Esophagus (tissue), 2 donors: ENCODE results near the gene OVCA2. TPM values are rescaled to one million over a fixed set of nuclear protein-coding genes. Genes with fewer than 3 reads are reported as not detected.

Experiments used
- H3K27ac ChIP-seq, 2 donors: one replicate each; pipeline ENCODE4 v1.5.1; 2013; ENCODE audit warnings: low read depth in 2 of 2, mild to moderate bottlenecking in 2 of 2, inconsistent platforms in 1 of 2, low read length in 1 of 2, moderate library complexity in 1 of 2
- H3K27me3 ChIP-seq, 2 donors: one replicate each; pipeline ENCODE4 v1.6.1; 2013; ENCODE audit warnings: low read length in 2 of 2, control low read depth in 1 of 2, mild to moderate bottlenecking in 1 of 2; ENCODE audit not compliant: insufficient read depth in 2 of 2, control insufficient read depth in 1 of 2
- H3K36me3 ChIP-seq, 2 donors: one replicate each; pipeline ENCODE4 v1.6.1; 2013; ENCODE audit warnings: low read length in 1 of 2; ENCODE audit not compliant: control insufficient read depth in 2 of 2, insufficient read depth in 2 of 2
- H3K4me1 ChIP-seq, 2 donors: one replicate each; pipeline ENCODE4 v1.6.1; 2013; ENCODE audit warnings: low read length in 1 of 2; ENCODE audit not compliant: control insufficient read depth in 2 of 2, insufficient read depth in 2 of 2
- H3K4me3 ChIP-seq, 2 donors: one replicate each; pipeline ENCODE4 v1.5.1; 2013; ENCODE audit warnings: low read length in 2 of 2, mild to moderate bottlenecking in 2 of 2, low read depth in 1 of 2, moderate library complexity in 1 of 2
- H3K9me3 ChIP-seq, 2 donors: one replicate each; pipeline ENCODE4 v1.6.1; 2013; ENCODE audit warnings: mild to moderate bottlenecking in 2 of 2, low read depth in 1 of 2, low read length in 1 of 2, moderate library complexity in 1 of 2; ENCODE audit not compliant: control insufficient read depth in 2 of 2, insufficient read depth in 1 of 2
- WGBS, 2 donors: extraction: QIAGEN DNeasy Blood & Tissue Kit; methylation state at CpG; one replicate each; pipeline ENCODE4 v1.1.7; 2013; 5-methylcytosine and 5-hydroxymethylcytosine counted together
- polyA plus RNA-seq, 2 donors: library from polyadenylated mRNA; stranded (reverse); fragments of 200-250 nt; gene quantifications; one replicate each; pipeline ENCODE4 v1.2.3, GENCODE V29; 2013
- donor health status: healthy with polysubstance abuse.
- donor health status: Bipolar disorder and iron deficiency.

The OVCA2 gene
- polyA plus RNA-seq, 2 donors = 38.4 to 55.6 TPM

DNA sequence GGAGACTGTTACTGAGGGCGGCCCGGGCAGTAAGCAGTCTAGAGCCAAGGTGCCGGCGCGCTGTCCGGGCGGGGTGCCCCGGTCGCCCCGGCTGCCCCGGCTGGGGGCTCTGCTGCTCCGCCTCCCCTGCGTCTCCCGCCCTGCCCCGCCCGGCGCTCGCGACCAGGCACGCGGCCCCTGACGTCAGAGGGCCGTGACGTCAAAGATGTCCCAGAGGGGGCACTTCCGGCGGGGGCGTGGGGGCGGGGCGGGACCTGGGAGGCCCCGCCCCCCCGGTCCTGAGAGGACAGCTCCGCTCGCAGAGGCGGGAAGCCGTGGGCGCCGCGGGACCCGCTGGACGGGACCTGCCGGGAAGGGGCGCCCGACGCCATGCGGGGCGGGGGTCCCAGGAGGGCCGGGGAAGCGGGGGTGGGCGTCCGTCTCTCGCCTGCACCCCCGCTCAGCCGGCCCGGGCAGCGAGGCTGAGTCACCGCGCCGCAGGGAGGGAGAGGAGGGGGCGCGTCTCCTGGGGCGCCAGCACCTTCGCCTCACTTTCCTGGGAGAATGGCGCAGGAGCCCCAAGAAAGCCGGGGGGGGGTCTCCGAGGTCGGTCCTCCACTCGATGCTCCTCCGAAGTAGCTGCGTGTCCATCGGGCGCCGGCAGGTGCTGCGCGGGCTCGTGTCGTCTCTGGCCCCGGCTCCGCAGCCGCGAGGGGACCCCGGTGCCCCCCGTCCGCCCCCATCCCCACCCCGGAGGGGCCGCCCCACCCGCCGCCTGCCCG, 8.7 kb downstream of the OVCA2 start:
- 0 to 2% methylated on average over 56 to 88 of the region's 88 CpGs for WGBS, 2 donors
- H3K27me3 ChIP-seq = peaks cover 0 to 2% of the 10 kb centered on the region in 2 donors

DNA sequence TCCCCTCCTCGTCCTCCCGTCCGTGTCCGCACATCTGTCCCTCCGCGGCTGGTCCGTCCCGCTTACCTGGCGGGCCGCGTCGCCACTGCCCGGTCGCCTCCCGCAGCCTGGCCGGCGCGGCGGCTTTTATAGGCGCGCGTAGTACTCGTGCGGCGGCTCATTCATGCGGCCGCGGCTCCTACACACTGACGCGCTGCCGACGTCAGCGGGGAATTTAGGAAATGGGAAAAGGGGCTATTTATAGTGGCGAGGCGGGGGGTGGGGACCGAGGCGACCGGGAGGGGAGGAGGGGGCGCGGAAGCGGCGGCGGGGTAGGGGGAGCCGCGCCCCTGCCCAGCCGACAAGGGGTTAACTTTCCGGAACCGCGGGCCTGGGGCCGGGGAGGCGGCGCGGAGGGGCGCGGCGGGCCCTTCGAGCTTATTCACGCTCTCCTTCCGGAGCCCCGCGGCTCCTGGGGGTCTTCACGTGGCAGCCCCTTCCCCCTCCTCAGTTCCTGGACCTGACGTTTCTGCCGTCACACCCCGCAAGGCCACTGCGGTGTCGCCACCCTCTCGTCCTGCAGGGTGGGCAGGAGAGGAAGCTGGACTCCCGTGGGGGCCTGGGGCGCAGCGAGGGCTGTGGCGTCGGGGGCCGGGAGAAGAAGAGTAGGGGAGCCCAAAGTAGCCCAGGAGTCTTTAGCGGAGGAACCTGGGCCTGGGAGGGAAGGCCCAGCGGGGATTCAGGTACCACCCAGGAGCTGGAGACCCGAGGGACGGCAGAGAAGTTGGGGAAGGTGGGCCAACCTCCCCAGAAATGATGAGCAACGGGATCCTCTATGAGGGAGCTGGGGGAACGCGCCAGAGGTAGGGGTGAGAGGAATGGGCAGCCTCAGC, 9.5 kb downstream of the OVCA2 start:
- Histone ChIP-seq H3K27me3 (peaks cover 0 to 2% of the 10 kb centered on the region in 2 donors), H3K4me3 (peak overlapping the region in 1 of 2 donors; percentile 69), H3K36me3 (no peaks in the 10 kb centered on the region), H3K27ac (no peak overlapping the region), H3K4me1 (peaks cover 3 to 17% of the 10 kb centered on the region in 2 donors), H3K9me3 (peaks cover 0 to 2% of the 10 kb centered on the region in 2 donors)
- WGBS, 2 donors = 10% methylated on average over 59 to 81 of the region's 81 CpGs

More for the DNA sequence above, 8.7 kb downstream of the OVCA2 start:
- peaks cover 0 to 2% of the 10 kb centered on the region in 2 donors for H3K9me3 ChIP-seq
- H3K27ac ChIP-seq = peak overlapping the region in 1 of 2 donors; percentile 22
- H3K36me3 ChIP-seq = no peaks in the 10 kb centered on the region
- peak overlapping the region; percentile 58 to 69 for H3K4me3 ChIP-seq
- H3K4me1 ChIP-seq = peaks cover 3 to 17% of the 10 kb centered on the region in 2 donors

GRCh38 chr17:2051933-2052559, 10.2 kb downstream of the OVCA2 start:
- Histone ChIP-seq H3K27ac (no peak overlapping the region), H3K9me3 (peaks cover 0 to 2% of the 10 kb centered on the region in 2 donors), H3K36me3 (no peaks in the 10 kb centered on the region), H3K4me1 (peaks cover 3 to 20% of the 10 kb centered on the region in 2 donors), H3K27me3 (peaks cover 0 to 2% of the 10 kb centered on the region in 2 donors), H3K4me3 (no peak overlapping the region)
- 52 to 56% methylated on average over 14 of the region's 14 CpGs for WGBS, 2 donors

DNA sequence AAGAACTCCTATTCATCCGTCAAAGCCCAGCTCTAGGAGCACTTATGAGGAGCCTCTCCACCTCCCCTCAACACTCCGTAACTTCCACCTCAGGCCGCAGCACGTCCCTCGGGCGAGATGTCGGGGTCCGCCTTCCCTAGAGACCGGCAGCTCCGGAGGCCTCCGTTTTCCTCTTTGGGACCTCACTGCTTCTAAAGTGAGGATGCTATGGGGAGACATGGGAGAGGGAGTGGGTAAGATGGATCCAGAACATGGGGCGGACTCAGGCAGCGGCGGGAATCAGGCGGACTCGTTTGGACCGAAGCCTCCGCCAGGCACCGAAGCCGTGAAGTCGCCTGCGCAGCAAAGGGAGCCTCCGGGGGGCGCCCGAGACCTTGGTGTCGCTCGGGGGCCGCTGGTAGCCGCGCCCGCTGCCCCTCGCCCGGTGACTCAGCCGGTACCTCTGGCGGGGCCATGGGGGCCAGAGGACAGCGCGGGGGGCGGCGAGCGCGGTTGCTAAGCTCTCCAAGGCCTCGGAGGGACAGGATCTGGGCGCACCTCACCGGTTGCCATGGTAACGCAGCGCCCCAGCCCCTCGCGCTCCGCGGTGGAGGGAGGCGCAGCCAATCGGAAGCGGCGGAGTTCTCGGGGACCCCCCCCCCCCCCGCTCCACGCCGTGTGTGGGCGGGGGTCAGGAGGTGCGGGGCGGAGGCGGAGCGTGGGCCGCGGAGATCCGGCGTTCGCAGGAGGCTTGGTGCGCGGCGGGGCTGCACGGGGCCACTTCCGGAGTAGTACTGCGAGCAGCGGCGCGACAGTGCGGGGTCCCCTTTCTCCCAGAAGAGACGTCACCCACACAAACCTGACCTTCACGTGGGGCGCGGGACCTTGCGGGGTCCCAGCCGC, 11.8 kb downstream of the OVCA2 start:
- H3K4me1 ChIP-seq = peaks cover 6 to 32% of the 10 kb centered on the region in 2 donors
- H3K9me3 ChIP-seq = peaks cover 0 to 2% of the 10 kb centered on the region in 2 donors
- peak overlapping the region; percentile 34 to 40 for H3K4me3 ChIP-seq
- H3K36me3 ChIP-seq = peaks cover 0 to 3% of the 10 kb centered on the region in 2 donors
- peak overlapping the region; percentile 53 to 70 for H3K27ac ChIP-seq
- WGBS, 2 donors = 5% methylated on average over 68 to 84 of the region's 84 CpGs
- H3K27me3 ChIP-seq = peaks cover 0 to 2% of the 10 kb centered on the region in 2 donors

- 3 to 5% methylated on average over 16 of the region's 16 CpGs for WGBS, 2 donors
- peak overlapping the region in 1 of 2 donors; percentile 34 for H3K4me3 ChIP-seq
- H3K9me3 ChIP-seq = peaks cover 0 to 2% of the 10 kb centered on the region in 2 donors
- H3K27ac ChIP-seq = peak overlapping the region; percentile 53 to 70
- peaks cover 6 to 30% of the 10 kb centered on the region in 2 donors for H3K4me1 ChIP-seq
- H3K27me3 ChIP-seq = peaks cover 0 to 2% of the 10 kb centered on the region in 2 donors
- H3K36me3 ChIP-seq = peaks cover 0 to 3% of the 10 kb centered on the region in 2 donors
Observed at GRCh38 chr17:2054262-2054511, 12.4 kb downstream of the OVCA2 start.

GRCh38 chr17:2054512-2055291, 12.9 kb downstream of the OVCA2 start, which contains the start of gene HIC1:
HIC1 (plus strand) TSS chr17:2055103; CDS start chr17:2056691, 1,588 bp downstream.
- 1% methylated on average over 69 to 72 of the region's 72 CpGs for WGBS, 2 donors
- H3K4me3 ChIP-seq = peak within 1 kb of the TSS; percentile 50 to 53
- H3K27ac ChIP-seq = peak within 1 kb of the TSS; percentile 70 to 86
- H3K4me1 ChIP-seq = peaks cover 6 to 27% of the 10 kb centered on the region in 2 donors
- H3K9me3 ChIP-seq = peaks cover 0 to under 1% of the 10 kb centered on the region in 2 donors
- H3K27me3 ChIP-seq = peaks cover 0 to 2% of the 10 kb centered on the region in 2 donors
- H3K36me3 ChIP-seq = peaks cover 0 to 3% of the 10 kb centered on the region in 2 donors

- WGBS, 2 donors = 4% methylated on average over 89 to 112 of the region's 113 CpGs
- Histone ChIP-seq H3K9me3 (no peaks in the 10 kb centered on the region), H3K4me1 (peaks cover 6 to 27% of the 10 kb centered on the region in 2 donors), H3K27me3 (no peaks in the 10 kb centered on the region), H3K27ac (peak overlapping the region; percentile 57 to 86), H3K4me3 (peak overlapping the region; percentile 50 to 53), H3K36me3 (peaks cover 1 to 3% of the 10 kb centered on the region in 2 donors)
Observed at GRCh38 chr17:2055292-2056205, 13.7 kb downstream of the OVCA2 start.
